ENCODE results near the gene FMN1. TPM values are rescaled to one million over a fixed set of nuclear protein-coding genes. Genes with fewer than 3 reads are reported as not detected.

The FMN1 gene
- total and polyA plus RNA-seq, 2 of the 8 experiments (the other 6 are each of a cell fraction or from before 2014, with no cell fraction given), result 0.27 to 3.7 TPM

- no peak for TF ChIP-seq CTCF (IDR thresholded peaks at IDR 0.05; ENCODE audit: control extremely low read depth in 1 of 3, insufficient read depth in 1 of 3, low read depth in 1 of 3, low read length in 3 of 3)
- no peak for TF ChIP-seq NRF1 (IDR thresholded peaks at IDR 0.05; ENCODE audit: low read depth, low read length)
- no peak for TF ChIP-seq YY1 (IDR thresholded peaks at IDR 0.05; ENCODE audit: low read depth, low read length)
- TF ChIP-seq KDM5A (IDR thresholded peaks at IDR 0.05; ENCODE audit: low read length), result no peak
- no peak for TF ChIP-seq CREB1 (IDR thresholded peaks at IDR 0.05)
- TF ChIP-seq, protein P1, sequence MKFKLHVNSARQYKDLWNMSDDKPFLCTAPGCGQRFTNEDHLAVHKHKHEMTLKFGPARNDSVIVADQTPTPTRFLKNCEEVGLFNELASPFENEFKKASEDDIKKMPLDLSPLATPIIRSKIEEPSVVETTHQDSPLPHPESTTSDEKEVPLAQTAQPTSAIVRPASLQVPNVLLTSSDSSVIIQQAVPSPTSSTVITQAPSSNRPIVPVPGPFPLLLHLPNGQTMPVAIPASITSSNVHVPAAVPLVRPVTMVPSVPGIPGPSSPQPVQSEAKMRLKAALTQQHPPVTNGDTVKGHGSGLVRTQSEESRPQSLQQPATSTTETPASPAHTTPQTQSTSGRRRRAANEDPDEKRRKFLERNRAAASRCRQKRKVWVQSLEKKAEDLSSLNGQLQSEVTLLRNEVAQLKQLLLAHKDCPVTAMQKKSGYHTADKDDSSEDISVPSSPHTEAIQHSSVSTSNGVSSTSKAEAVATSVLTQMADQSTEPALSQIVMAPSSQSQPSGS (IDR thresholded peaks at IDR 0.05; ENCODE audit: low read length), result no peak
- no peak for TF ChIP-seq GTF2F1 (IDR thresholded peaks at IDR 0.05; ENCODE audit: borderline replicate concordance, low read depth, low read length)
- no peak for TF ChIP-seq E2F6 (IDR thresholded peaks at IDR 0.05)
Measured at GRCh38 chr15:33155691-33156420, 38.7 kb downstream of the FMN1 start (continued).
